Parathyroid adenoma (tissue), 2 donors: Measurements from ENCODE around the gene CLMP.
"Not testable (repeated sequence)": the region's sequence is repeated elsewhere in the genome, so short reads cannot be mapped to it uniquely, and the experiment has no call there.

Source experiments
- H2AFZ ChIP-seq: fragments of 300-600 bp; sonication (generic); one replicate; pipeline ENCODE4 v1.7.0; 2017; ENCODE audit warnings: antibody characterized with exemption, mild to moderate bottlenecking
- H3K27ac ChIP-seq: fragments of 300-600 bp; sonication (generic); one replicate; pipeline ENCODE4 v1.7.0; 2017
- H3K27me3 ChIP-seq: fragments of 300-600 bp; sonication (generic); one replicate; pipeline ENCODE4 v1.7.0; 2017; ENCODE audit warnings: low read length; ENCODE audit not compliant: control insufficient read depth, insufficient read depth
- H3K36me3 ChIP-seq: fragments of 300-600 bp; sonication (generic); one replicate; pipeline ENCODE4 v1.7.0; 2017; ENCODE audit warnings: low read length; ENCODE audit not compliant: control insufficient read depth, insufficient read depth
- H3K4me1 ChIP-seq: fragments of 300-600 bp; sonication (generic); one replicate; pipeline ENCODE4 v1.7.0; 2017; ENCODE audit warnings: control low read depth
- H3K4me2 ChIP-seq: fragments of 300-600 bp; sonication (generic); one replicate; pipeline ENCODE4 v1.7.0; 2017; ENCODE audit warnings: low read length
- H3K4me3 ChIP-seq: fragments of 300-600 bp; sonication (generic); one replicate; pipeline ENCODE4 v1.7.0; 2017; ENCODE audit warnings: low read depth, low read length
- H3K79me2 ChIP-seq: fragments of 300-600 bp; sonication (generic); one replicate; pipeline ENCODE4 v1.7.0; 2017; ENCODE audit warnings: control low read depth
- H3K9ac ChIP-seq: fragments of 300-600 bp; sonication (generic); one replicate; pipeline ENCODE4 v1.7.0; 2017; ENCODE audit warnings: mild to moderate bottlenecking
- H3K9me3 ChIP-seq: fragments of 300-600 bp; sonication (generic); one replicate; pipeline ENCODE4 v1.7.0; 2017; ENCODE audit warnings: low read length; ENCODE audit not compliant: control insufficient read depth
- TF ChIP-seq, protein P1 (sequence below): fragments of 300-600 bp; sonication (generic); IDR thresholded peaks from one replicate; pipeline ENCODE4 v1.7.0; 2017; ENCODE audit warnings: antibody characterized with exemption, mild to moderate bottlenecking
- donor health status: primary hyperparathyroidism.

CLMP gene

GRCh38 chr11:123135863-123136446, 59.1 kb downstream of the CLMP start:
- no peak overlapping the region for H3K9ac ChIP-seq
- H3K4me2 ChIP-seq, result no peak overlapping the region
- TF ChIP-seq, protein P1, sequence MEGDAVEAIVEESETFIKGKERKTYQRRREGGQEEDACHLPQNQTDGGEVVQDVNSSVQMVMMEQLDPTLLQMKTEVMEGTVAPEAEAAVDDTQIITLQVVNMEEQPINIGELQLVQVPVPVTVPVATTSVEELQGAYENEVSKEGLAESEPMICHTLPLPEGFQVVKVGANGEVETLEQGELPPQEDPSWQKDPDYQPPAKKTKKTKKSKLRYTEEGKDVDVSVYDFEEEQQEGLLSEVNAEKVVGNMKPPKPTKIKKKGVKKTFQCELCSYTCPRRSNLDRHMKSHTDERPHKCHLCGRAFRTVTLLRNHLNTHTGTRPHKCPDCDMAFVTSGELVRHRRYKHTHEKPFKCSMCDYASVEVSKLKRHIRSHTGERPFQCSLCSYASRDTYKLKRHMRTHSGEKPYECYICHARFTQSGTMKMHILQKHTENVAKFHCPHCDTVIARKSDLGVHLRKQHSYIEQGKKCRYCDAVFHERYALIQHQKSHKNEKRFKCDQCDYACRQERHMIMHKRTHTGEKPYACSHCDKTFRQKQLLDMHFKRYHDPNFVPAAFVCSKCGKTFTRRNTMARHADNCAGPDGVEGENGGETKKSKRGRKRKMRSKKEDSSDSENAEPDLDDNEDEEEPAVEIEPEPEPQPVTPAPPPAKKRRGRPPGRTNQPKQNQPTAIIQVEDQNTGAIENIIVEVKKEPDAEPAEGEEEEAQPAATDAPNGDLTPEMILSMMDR, result no peak
- no peaks in the 10 kb centered on the region for H3K4me1 ChIP-seq
- no peak overlapping the region for H2AFZ ChIP-seq
- H3K36me3 ChIP-seq, result no peaks in the 10 kb centered on the region
- no peaks in the 10 kb centered on the region for H3K79me2 ChIP-seq
- H3K4me3 ChIP-seq, result no peak overlapping the region
- no peaks in the 10 kb centered on the region for H3K9me3 ChIP-seq
- no peaks in the 10 kb centered on the region for H3K27me3 ChIP-seq
- H3K27ac ChIP-seq, result no peak overlapping the region

DNA sequence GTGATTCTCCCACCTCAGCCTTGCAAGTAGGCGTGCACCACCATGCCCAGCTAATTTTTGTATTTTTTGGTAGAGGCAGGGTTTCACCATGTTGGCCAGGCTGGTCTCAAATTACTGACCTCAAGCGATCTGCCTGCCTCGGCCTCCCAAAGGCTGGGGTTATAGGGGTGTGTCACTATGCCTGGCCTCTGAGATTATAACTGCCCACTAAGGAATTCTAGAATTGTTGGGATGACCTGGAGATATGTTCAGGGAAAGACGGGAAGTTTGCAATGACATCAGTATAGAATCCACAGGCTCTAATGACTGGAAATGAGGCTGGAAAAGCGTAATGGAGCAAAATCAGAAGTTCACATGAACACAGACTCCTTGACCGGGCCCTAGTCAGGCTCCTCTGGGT, 62.2 kb downstream of the CLMP start:
- H3K4me1 ChIP-seq, result no peaks in the 10 kb centered on the region
- H3K79me2 ChIP-seq, result no peaks in the 10 kb centered on the region
- H3K9ac ChIP-seq, result no peak overlapping the region
- H3K36me3 ChIP-seq, result no peaks in the 10 kb centered on the region
- H3K9me3 ChIP-seq, result no peaks in the 10 kb centered on the region
- H3K27ac ChIP-seq, result no peak overlapping the region
- H3K4me3 ChIP-seq, result no peak overlapping the region
- no peaks in the 10 kb centered on the region for H3K27me3 ChIP-seq
- no peak overlapping the region for H2AFZ ChIP-seq
- TF ChIP-seq, protein P1, result no peak
- H3K4me2 ChIP-seq, result no peak overlapping the region

- H3K27ac ChIP-seq, result not testable (repeated sequence)
These were observed 62.8 kb downstream of the CLMP start for GRCh38 chr11:123132034-123132766.

GRCh38 chr11:123129920-123130319, 65.1 kb downstream of the CLMP start:
- Histone ChIP-seq H3K79me2 (no peaks in the 10 kb centered on the region), H3K4me3 (no peak overlapping the region), H3K9me3 (no peaks in the 10 kb centered on the region), H3K27ac (no peak overlapping the region), H2AFZ (no peak overlapping the region), H3K4me1 (no peaks in the 10 kb centered on the region), H3K4me2 (no peak overlapping the region), H3K27me3 (no peaks in the 10 kb centered on the region), H3K9ac (no peak overlapping the region), H3K36me3 (no peaks in the 10 kb centered on the region)
- TF ChIP-seq, protein P1, result no peak

More at GRCh38 chr11:123132034-123132766, 62.8 kb downstream of the CLMP start:
- H3K9me3 ChIP-seq, H3K9ac ChIP-seq, H3K27me3 ChIP-seq, H3K4me3 ChIP-seq, H3K36me3 ChIP-seq, H2AFZ ChIP-seq, H3K4me1 ChIP-seq, H3K4me2 ChIP-seq, H3K79me2 ChIP-seq: not testable (repeated sequence)

DNA sequence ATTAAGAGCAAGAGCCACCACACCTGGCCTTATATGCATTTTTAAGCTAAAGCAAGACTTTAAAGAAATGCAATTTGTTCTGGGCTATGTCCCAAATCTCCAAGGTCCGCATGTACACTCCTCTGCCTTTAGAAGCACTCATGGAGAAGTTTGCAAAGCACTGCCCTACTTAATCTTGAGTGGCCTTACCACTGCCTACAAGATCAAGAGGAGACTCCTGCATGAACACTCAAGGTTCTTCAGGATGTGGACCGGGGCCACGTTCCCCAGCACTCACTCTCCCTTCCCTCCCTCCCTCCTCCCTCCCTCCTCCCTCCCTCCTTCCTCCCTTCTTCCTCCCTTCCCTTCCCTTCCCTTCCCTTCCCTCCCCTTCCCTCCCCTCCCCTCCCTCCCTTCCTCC, 69.9 kb downstream of the CLMP start:
- Histone ChIP-seq H3K79me2 (no peaks in the 10 kb centered on the region), H3K9ac (no peak overlapping the region), H3K36me3 (no peaks in the 10 kb centered on the region), H3K4me3 (no peak overlapping the region), H3K9me3 (no peaks in the 10 kb centered on the region), H3K4me1 (no peaks in the 10 kb centered on the region), H3K4me2 (no peak overlapping the region), H2AFZ (no peak overlapping the region), H3K27me3 (no peaks in the 10 kb centered on the region), H3K27ac (no peak overlapping the region)
- TF ChIP-seq, protein P1, result no peak
